ENCODE data around the gene NSUN4. TPM values are rescaled to one million over a fixed set of nuclear protein-coding genes. Genes with fewer than 3 reads are reported as not detected.
A peak's percentile ranks its signal among the peaks of the same experiment; 100 is the strongest.

NSUN4 gene
- total RNA-seq, 1 donor from 2014 or later, result 26.6 TPM

GRCh38 chr1:46405724-46406123, 65.1 kb downstream of the NSUN4 start:
- Mint-ChIP-seq H3K27me3 (no peaks in the 10 kb centered on the region), H3K4me3 (no peak overlapping the region), H3K9me3 (no peaks in the 10 kb centered on the region), H3K4me1 (ENCODE audit: unreplicated experiment) (peaks cover 17% of the 10 kb centered on the region), H3K36me3 (peaks cover 6% of the 10 kb centered on the region), H3K27ac (no peak overlapping the region)
- no peak for TF ChIP-seq CTCF (conservative IDR thresholded peaks at IDR 0.05)
- DNase-seq (ENCODE audit: extremely low spot score, unreplicated experiment), result no peak

- Mint-ChIP-seq H3K36me3 (peaks cover 6% of the 10 kb centered on the region), H3K4me1 (ENCODE audit: unreplicated experiment) (peaks cover 17% of the 10 kb centered on the region), H3K4me3 (peak overlapping the region; percentile 77), H3K9me3 (no peaks in the 10 kb centered on the region), H3K27ac (no peak overlapping the region), H3K27me3 (no peaks in the 10 kb centered on the region)
- no peak for TF ChIP-seq CTCF (conservative IDR thresholded peaks at IDR 0.05)
- no peak for DNase-seq (ENCODE audit: extremely low spot score, unreplicated experiment)
Observed at GRCh38 chr1:46406881-46407608, 66.4 kb downstream of the NSUN4 start.

- peaks cover 17% of the 10 kb centered on the region for H3K4me1 Mint-ChIP-seq (ENCODE audit: unreplicated experiment)
- H3K4me3 Mint-ChIP-seq, result peak overlapping the region; percentile 77
Observed at GRCh38 chr1:46407636-46408035, 67.0 kb downstream of the NSUN4 start.

GRCh38 chr1:46408356-46409062, 67.9 kb downstream of the NSUN4 start:
- Mint-ChIP-seq H3K27ac (no peak overlapping the region), H3K4me1 (ENCODE audit: unreplicated experiment) (peaks cover 14% of the 10 kb centered on the region), H3K4me3 (no peak overlapping the region), H3K9me3 (no peaks in the 10 kb centered on the region), H3K36me3 (peaks cover 4% of the 10 kb centered on the region), H3K27me3 (no peaks in the 10 kb centered on the region)
- DNase-seq (ENCODE audit: extremely low spot score, unreplicated experiment), result no peak
- TF ChIP-seq CTCF (conservative IDR thresholded peaks at IDR 0.05), result no peak

More at GRCh38 chr1:46407636-46408035, 67.0 kb downstream of the NSUN4 start:
- H3K36me3 Mint-ChIP-seq, result peaks cover 6% of the 10 kb centered on the region
- no peak for DNase-seq (ENCODE audit: extremely low spot score, unreplicated experiment)
- H3K27me3 Mint-ChIP-seq, result no peaks in the 10 kb centered on the region
- no peak for TF ChIP-seq CTCF (conservative IDR thresholded peaks at IDR 0.05)
- no peak overlapping the region for H3K27ac Mint-ChIP-seq
- no peaks in the 10 kb centered on the region for H3K9me3 Mint-ChIP-seq

- H3K4me3 Mint-ChIP-seq, result no peak overlapping the region
- H3K4me1 Mint-ChIP-seq (ENCODE audit: unreplicated experiment), result peaks cover 9% of the 10 kb centered on the region
Observed at GRCh38 chr1:46409063-46409372, 68.4 kb downstream of the NSUN4 start.

More at GRCh38 chr1:46409063-46409372, 68.4 kb downstream of the NSUN4 start:
- H3K36me3 Mint-ChIP-seq, result no peaks in the 10 kb centered on the region
- no peak overlapping the region for H3K27ac Mint-ChIP-seq
- no peak for DNase-seq (ENCODE audit: extremely low spot score, unreplicated experiment)
- no peaks in the 10 kb centered on the region for H3K9me3 Mint-ChIP-seq
- H3K27me3 Mint-ChIP-seq, result no peaks in the 10 kb centered on the region
- TF ChIP-seq CTCF (conservative IDR thresholded peaks at IDR 0.05), result no peak

Measured in type B pancreatic cell (in vitro differentiated cells).